ENCODE measurements around the gene TNK2.

TNK2 gene

DNA sequence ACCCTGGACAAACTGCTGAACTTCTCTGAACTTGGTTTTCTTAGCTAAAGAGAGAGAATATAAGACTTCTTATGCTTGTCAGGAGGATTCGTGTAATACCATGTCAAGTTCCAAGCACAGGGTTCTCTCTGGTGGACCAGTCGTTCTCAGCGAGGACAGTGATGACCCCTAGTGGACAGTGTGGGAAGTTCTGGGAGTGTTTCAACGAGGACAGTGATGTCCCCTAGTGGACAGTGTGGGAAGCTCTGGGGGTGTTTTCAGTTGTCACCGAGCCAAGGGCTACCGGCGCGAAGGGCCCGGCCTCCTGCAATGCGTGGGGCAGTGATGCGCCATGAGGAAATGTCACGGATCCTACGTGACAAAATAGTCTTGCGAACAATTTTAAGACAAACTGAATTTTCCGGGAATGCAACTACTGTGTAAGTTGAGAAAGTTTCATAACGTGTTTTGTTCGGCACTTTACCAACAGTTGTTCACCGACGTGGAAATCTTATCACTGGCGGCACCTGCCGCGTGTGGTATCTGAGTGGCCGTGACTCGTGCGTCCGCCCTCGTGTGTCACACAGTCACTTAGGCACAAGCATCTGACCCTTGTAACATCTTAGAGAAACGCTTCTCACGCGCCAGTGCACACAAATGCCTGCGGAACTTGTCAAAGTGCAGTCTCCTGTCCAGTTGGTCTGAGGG lies 57.4 kb downstream of the TNK2 start:
- H3K36me3 ChIP-seq (ENCODE audit: control insufficient read depth, insufficient read depth, low read length, severe bottlenecking): no peaks in the 10 kb centered on the region
- H3K4me3 ChIP-seq (ENCODE audit: low read length): no peak overlapping the region
- H3K9me3 ChIP-seq (ENCODE audit: control insufficient read depth, low read length): no peaks in the 10 kb centered on the region
- no peak overlapping the region for H3K9ac ChIP-seq (ENCODE audit: low read length)
- peaks cover 20% of the 10 kb centered on the region for H3K4me1 ChIP-seq (ENCODE audit: control insufficient read depth, insufficient read depth, low read length)
- peak; percentile 97 for DNase-seq (ENCODE audit: low read depth)
- no peaks in the 10 kb centered on the region for H3K27me3 ChIP-seq (replicated peaks; ENCODE audit: control insufficient read depth, insufficient read depth, low read length)

DNA sequence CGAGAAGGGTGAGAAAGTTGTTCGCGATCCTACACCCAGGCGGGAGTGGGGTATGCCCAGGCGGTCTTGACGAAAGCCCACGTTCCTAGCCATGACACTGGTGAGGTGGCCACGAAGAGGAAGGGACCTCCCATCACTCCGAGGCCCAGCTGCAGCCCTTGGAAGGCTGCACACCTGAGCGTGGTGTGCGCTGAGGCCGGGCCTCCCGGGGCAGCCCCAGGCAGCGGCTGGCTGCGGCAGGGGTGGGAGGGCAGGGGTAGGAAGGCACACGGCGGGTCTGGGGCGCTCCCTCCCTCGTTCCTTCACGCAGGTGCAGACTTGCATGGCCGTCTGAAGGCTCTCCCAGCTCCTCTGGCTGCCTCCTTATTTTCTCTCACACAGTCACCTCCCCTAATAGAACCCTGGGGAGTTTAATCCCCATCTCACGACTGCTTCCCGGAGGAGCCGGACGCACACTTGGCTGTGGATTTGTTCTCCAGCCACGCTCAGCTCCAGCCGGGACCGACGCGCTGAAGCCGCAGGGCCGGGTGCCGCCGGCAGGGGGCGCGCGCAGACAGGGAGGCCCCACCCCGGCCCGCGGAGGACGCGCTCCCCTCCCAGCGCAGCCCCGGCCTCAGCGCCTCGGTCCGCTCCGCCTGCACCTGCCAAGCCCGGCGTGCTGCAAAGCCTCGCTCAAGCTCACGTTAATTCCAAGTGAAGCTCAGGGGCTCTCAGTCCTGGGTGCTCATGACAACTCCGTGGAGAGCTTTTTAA lies 58.9 kb downstream of the TNK2 start:
- Histone ChIP-seq H3K27me3 (replicated peaks; ENCODE audit: control insufficient read depth, insufficient read depth, low read length) (peaks cover 4% of the 10 kb centered on the region), H3K4me1 (ENCODE audit: control insufficient read depth, insufficient read depth, low read length) (peaks cover 21% of the 10 kb centered on the region), H3K4me3 (ENCODE audit: low read length) (no peak overlapping the region), H3K9ac (ENCODE audit: low read length) (no peak overlapping the region), H3K9me3 (ENCODE audit: control insufficient read depth, low read length) (no peaks in the 10 kb centered on the region), H3K36me3 (ENCODE audit: control insufficient read depth, insufficient read depth, low read length, severe bottlenecking) (no peaks in the 10 kb centered on the region)
- DNase-seq (ENCODE audit: low read depth): no peak

DNA sequence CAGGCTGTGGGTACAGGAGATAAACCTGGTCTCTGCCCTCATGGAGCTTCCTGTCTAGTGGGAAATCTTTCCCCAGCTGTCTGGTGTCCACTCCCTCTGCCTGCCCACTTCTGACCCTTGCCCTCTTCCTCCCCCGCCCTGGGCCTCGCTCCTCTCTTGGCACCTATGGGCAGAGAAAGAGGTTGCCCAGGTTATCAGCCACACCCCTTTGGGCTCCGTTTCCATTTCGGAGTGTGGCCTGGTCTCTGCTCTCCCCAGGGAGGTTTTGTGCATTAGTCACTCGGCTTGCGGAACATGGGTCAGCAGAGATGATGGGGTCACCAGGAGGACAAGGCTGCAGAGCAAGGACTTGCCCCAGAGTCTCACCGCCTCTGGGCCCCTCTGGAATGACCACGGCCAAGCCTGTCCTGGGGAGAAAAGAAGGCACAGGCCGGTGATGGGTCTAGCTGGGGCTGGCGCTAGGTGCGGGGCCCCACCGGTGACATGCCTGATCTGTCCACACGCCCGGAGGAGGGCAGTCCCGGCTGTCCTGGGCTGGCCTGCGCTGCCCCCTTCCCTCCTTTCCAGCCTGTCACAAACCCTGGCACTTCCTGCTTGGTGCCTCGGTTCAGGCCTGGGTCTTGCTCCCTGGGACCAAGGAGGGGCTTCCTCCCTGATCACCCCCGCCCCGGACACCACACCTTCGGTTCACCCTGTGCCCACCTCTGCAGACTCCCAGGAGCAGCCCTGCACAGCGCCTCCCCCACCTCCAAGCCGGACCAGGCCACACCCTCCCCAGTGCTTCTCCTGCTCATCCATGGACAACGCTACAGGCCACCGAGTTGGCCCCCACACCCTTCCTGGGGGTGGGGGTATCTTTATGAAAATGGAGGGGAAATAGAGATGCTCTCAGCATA lies 61.0 kb downstream of the TNK2 start:
- H3K4me1 ChIP-seq (ENCODE audit: control insufficient read depth, insufficient read depth, low read length): peaks cover 21% of the 10 kb centered on the region
- DNase-seq (ENCODE audit: low read depth): no peak
- no peak overlapping the region for H3K4me3 ChIP-seq (ENCODE audit: low read length)

DNA sequence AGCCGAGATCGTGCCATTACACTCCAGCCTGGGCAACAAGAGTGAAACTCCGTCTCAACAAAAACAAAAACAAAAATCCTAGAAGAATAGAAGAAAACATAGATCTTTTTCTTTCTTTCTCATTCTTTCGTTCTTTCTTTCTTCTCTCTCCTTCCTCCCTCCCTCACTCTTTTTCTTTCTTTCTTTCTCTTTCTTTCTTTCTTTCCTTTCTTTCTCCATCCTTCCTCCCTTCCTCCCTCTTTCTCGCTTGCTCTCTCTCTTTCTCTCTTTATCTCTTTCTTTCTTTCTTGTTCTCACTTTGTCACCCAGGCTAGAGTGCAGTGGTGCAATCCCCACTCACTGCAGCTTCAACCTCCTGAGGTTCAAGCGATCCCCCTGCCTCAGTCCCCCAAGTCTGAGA lies 62.9 kb downstream of the TNK2 start:
- DNase-seq (ENCODE audit: low read depth): no peak
- Histone ChIP-seq H3K4me3 (ENCODE audit: low read length) (no peak overlapping the region), H3K36me3 (ENCODE audit: control insufficient read depth, insufficient read depth, low read length, severe bottlenecking) (no peaks in the 10 kb centered on the region), H3K27me3 (replicated peaks; ENCODE audit: control insufficient read depth, insufficient read depth, low read length) (peaks cover 5% of the 10 kb centered on the region), H3K4me1 (ENCODE audit: control insufficient read depth, insufficient read depth, low read length) (peaks cover 21% of the 10 kb centered on the region), H3K9ac (ENCODE audit: low read length) (no peak overlapping the region), H3K9me3 (ENCODE audit: control insufficient read depth, low read length) (no peaks in the 10 kb centered on the region)

More for the DNA sequence above, 61.0 kb downstream of the TNK2 start:
- no peaks in the 10 kb centered on the region for H3K9me3 ChIP-seq (ENCODE audit: control insufficient read depth, low read length)
- peaks cover 5% of the 10 kb centered on the region for H3K27me3 ChIP-seq (replicated peaks; ENCODE audit: control insufficient read depth, insufficient read depth, low read length)
- H3K9ac ChIP-seq (ENCODE audit: low read length): no peak overlapping the region
- H3K36me3 ChIP-seq (ENCODE audit: control insufficient read depth, insufficient read depth, low read length, severe bottlenecking): no peaks in the 10 kb centered on the region

DNA sequence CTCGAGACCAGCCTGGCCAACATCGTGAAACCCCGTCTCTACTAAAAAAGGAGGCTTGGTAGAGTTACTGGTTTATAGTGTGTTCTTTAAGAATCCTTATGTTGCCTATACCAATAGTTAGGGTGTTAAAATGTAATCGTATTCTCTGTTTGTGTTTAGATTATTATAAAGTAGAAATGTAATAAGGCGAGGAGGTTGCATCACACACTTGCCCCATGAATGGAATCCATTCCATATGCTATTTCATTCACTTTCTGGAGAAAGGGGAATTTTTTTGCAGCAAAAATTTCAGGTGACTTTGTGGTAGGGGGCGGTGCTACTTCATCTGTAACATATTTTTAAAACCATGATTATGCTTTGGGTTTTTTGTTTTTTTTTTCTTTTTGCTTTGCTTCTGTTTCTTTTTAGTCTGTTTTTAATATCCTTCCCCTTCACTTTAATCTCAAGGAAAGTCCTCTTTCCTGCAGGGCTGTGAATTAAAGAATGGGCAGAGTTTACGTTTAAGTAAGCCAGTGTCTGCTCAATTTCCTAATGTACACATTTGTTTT lies 63.6 kb downstream of the TNK2 start:
- DNase-seq (ENCODE audit: low read depth): peak; percentile 14
- H3K9ac ChIP-seq (ENCODE audit: low read length): no peak overlapping the region
- no peaks in the 10 kb centered on the region for H3K9me3 ChIP-seq (ENCODE audit: control insufficient read depth, low read length)
- peaks cover 6% of the 10 kb centered on the region for H3K27me3 ChIP-seq (replicated peaks; ENCODE audit: control insufficient read depth, insufficient read depth, low read length)
- H3K4me1 ChIP-seq (ENCODE audit: control insufficient read depth, insufficient read depth, low read length): peaks cover 22% of the 10 kb centered on the region
- no peak overlapping the region for H3K4me3 ChIP-seq (ENCODE audit: low read length)
- no peaks in the 10 kb centered on the region for H3K36me3 ChIP-seq (ENCODE audit: control insufficient read depth, insufficient read depth, low read length, severe bottlenecking)

DNA sequence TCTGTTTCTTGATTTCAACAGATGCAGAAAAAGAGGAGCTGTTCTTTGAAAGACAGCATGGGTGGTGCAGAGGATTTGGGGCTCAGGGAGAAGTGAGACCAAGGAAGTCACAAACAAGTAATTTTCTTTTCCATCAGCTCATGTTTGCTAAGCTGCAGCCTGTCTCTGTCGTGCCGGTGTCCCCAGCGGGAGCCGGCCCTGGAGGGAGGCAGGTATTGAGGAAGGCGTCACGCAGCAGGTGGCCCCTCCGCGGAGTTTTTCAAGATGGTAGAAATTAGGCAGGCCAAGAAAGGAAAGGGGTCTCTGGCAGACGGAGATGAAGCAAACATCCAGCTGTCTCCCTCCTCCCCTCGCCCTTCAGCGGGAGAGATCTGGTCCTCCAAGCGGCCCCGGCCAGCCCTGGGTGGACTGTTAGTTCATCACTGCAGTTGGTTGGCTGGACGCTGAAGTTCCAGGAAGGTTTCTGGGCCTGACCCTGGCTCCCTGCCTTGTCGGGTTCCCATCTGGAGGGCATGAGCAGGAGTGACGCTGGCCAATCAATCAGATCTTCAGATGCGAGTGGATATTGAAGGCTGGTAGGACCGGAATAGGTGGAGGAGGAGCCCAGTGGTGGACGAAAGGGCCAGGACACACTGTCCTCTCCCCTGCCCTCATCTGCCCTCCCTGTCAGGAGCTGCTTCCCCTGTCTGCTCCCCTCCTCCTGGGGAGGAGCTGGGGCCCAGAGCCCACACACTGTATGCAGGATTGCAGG lies 68.9 kb downstream of the TNK2 start:
- H3K36me3 ChIP-seq (ENCODE audit: control insufficient read depth, insufficient read depth, low read length, severe bottlenecking): no peaks in the 10 kb centered on the region
- peaks cover 3% of the 10 kb centered on the region for H3K4me1 ChIP-seq (ENCODE audit: control insufficient read depth, insufficient read depth, low read length)
- peaks cover 23% of the 10 kb centered on the region for H3K27me3 ChIP-seq (replicated peaks; ENCODE audit: control insufficient read depth, insufficient read depth, low read length)
- H3K4me3 ChIP-seq (ENCODE audit: low read length): no peak overlapping the region
- no peaks in the 10 kb centered on the region for H3K9me3 ChIP-seq (ENCODE audit: control insufficient read depth, low read length)
- H3K9ac ChIP-seq (ENCODE audit: low read length): no peak overlapping the region
- no peak for DNase-seq (ENCODE audit: low read depth)

DNA sequence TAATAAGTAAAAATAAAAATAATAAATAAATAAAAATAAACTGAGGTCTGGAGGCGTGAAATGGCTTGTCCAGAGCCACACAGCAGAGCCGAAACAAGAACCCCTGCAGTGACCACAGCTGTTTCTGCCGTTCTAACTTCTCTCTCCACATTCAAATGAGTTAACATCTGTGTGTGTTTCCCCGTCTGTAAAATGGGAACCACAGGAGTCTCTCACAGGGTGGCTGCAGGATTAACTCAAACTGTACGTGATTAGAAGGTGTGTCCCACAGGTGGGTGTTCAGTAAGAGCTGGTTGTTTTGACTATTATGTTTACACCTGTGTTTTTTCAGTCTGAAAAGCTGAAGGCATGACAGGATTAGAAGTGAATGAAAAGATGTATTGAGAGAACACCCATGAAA lies 69.6 kb downstream of the TNK2 start:
- Histone ChIP-seq H3K9me3 (ENCODE audit: control insufficient read depth, low read length) (no peaks in the 10 kb centered on the region), H3K4me3 (ENCODE audit: low read length) (no peak overlapping the region), H3K27me3 (replicated peaks; ENCODE audit: control insufficient read depth, insufficient read depth, low read length) (peaks cover 25% of the 10 kb centered on the region)

DNA sequence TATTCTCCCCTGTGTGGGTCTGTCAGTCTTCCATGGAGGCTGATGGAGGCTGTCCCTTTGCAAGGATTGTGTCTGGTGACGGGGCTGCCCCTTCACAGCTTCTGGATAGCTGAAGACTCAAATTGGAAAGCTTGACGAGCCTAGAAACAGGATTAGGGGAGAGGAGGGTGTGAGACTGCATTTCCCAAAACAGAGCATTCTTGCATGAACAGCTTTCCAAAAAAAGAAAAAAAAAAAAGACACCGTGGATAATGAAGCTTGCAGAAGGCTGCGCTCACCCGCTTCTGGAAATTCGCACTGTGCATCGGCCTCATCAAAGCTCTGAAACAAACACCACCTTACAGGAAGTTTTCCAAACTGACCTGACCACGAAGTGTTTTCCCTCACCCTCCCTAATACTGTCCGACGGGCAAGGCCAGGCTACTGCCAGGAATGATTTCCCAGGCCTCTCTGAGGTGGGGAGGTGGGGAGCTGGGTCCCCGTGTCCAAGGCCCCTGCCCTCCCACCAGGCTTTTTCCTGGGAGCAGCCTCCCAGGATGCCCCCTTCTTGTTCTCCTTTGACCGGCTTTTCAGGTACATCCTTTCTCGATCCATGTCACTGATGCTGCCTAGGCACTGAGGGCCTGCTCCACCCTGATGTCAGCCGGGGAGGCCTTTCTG lies 71.7 kb downstream of the TNK2 start:
- no peaks in the 10 kb centered on the region for H3K36me3 ChIP-seq (ENCODE audit: control insufficient read depth, insufficient read depth, low read length, severe bottlenecking)
- no peaks in the 10 kb centered on the region for H3K9me3 ChIP-seq (ENCODE audit: control insufficient read depth, low read length)
- no peak overlapping the region for H3K4me3 ChIP-seq (ENCODE audit: low read length)
- peaks cover 32% of the 10 kb centered on the region for H3K27me3 ChIP-seq (replicated peaks; ENCODE audit: control insufficient read depth, insufficient read depth, low read length)
- H3K9ac ChIP-seq (ENCODE audit: low read length): no peak overlapping the region
- no peak for DNase-seq (ENCODE audit: low read depth)
- H3K4me1 ChIP-seq (ENCODE audit: control insufficient read depth, insufficient read depth, low read length): peaks cover 3% of the 10 kb centered on the region

More for the DNA sequence above, 69.6 kb downstream of the TNK2 start:
- Histone ChIP-seq H3K36me3 (ENCODE audit: control insufficient read depth, insufficient read depth, low read length, severe bottlenecking) (no peaks in the 10 kb centered on the region), H3K4me1 (ENCODE audit: control insufficient read depth, insufficient read depth, low read length) (peaks cover 3% of the 10 kb centered on the region), H3K9ac (ENCODE audit: low read length) (no peak overlapping the region)
- DNase-seq (ENCODE audit: low read depth): no peak

DNA sequence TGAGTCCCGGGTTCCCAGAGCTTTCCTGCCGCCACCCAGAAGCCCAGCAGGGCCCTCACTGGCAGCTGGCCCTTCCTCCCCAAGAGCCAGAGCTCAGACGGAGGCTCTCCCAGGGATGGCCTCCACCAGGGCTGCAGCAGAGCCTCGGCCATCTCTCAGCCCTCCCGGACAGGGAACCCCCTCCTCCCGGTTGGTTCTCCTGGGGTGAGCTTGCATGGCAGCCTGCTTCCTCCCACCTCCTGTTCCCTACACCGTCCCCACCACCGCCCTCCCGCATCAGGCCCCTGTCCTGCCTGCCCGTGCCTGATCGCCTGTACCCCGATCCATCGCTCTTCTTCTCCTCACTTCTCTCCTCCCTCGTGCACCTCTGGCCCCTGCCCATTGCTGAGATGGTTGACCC lies 72.6 kb downstream of the TNK2 start:
- H3K4me1 ChIP-seq (ENCODE audit: control insufficient read depth, insufficient read depth, low read length): peaks cover 3% of the 10 kb centered on the region
- no peak overlapping the region for H3K9ac ChIP-seq (ENCODE audit: low read length)
- peaks cover 34% of the 10 kb centered on the region for H3K27me3 ChIP-seq (replicated peaks; ENCODE audit: control insufficient read depth, insufficient read depth, low read length)
- H3K36me3 ChIP-seq (ENCODE audit: control insufficient read depth, insufficient read depth, low read length, severe bottlenecking): no peaks in the 10 kb centered on the region
- H3K9me3 ChIP-seq (ENCODE audit: control insufficient read depth, low read length): no peaks in the 10 kb centered on the region
- no peak overlapping the region for H3K4me3 ChIP-seq (ENCODE audit: low read length)
- DNase-seq (ENCODE audit: low read depth): no peak
